ENCODE measurements around the gene PCDHGB6. TPM values are rescaled to one million over a fixed set of nuclear protein-coding genes. Genes with fewer than 3 reads are reported as not detected.

PCDHGB6 gene
- total RNA-seq, 1 experiment from 2014 or later = 0.22 TPM

- Histone ChIP-seq H3K4me2 (ENCODE audit: low read length) (no peak overlapping the region), H3K27ac (ENCODE audit: low read depth, low read length) (no peak overlapping the region), H3K9ac (ENCODE audit: low read length) (no peak overlapping the region), H3K27me3 (ENCODE audit: insufficient read depth, low read length) (no peaks in the 10 kb centered on the region), H2AFZ (ENCODE audit: low read depth, low read length, poor library complexity, severe bottlenecking) (no peak overlapping the region), H4K20me1 (ENCODE audit: insufficient read depth) (no peaks in the 10 kb centered on the region), H3K36me3 (ENCODE audit: control insufficient read depth in 1 of 2, insufficient read depth in 2 of 2, low read length in 2 of 2) (no peaks in the 10 kb centered on the region), H3K9me3 (ENCODE audit: control insufficient read depth in 1 of 2, insufficient read depth in 1 of 2, low read depth in 1 of 2, low read length in 2 of 2) (peaks cover 5 to 6% of the 10 kb centered on the region in 2 experiments; a peak in 2 of 4 replicates), H3K79me2 (ENCODE audit: insufficient read depth, low read length) (no peaks in the 10 kb centered on the region), H3K4me3 (replicated peaks in 1 of 2; ENCODE audit: low read depth in 1 of 2, low read length in 2 of 2) (no peak overlapping the region), H3K9me2 (ENCODE audit: insufficient read depth) (no peaks in the 10 kb centered on the region), H3K4me1 (ENCODE audit: control insufficient read depth in 1 of 2, insufficient read depth in 2 of 2, low read length in 2 of 2) (no peaks in the 10 kb centered on the region)
- intact Hi-C loops (cut with micrococcal nuclease) = no loop called here
- no peak for TF ChIP-seq ATF3 (IDR thresholded peaks at IDR 0.05)
- TF ChIP-seq JUND (IDR thresholded peaks at IDR 0.05) = no peak
- no peak for TF ChIP-seq CEBPB (IDR thresholded peaks at IDR 0.05; ENCODE audit: low read depth)
- no peak for TF ChIP-seq POLR2A (IDR thresholded peaks at IDR 0.05; ENCODE audit: borderline replicate concordance, extremely low read depth, insufficient read depth, insufficient read length)
- TF ChIP-seq REST (IDR thresholded peaks at IDR 0.05; ENCODE audit: low read depth) = no peak
- CTCF ChIA-PET = interaction anchor here (0.8 to 1.1 kb wide), 2 partner anchors 53 to 203 kb away, joined by 3 to 6 read pairs; partner anchors contain the start of gene PCDHGA10
- DNase-seq (ENCODE audit: low read depth, low spot score) = no peak
- no peak for ATAC-seq
- POLR2A ChIA-PET = no interaction called here
- RAD21 ChIA-PET (ENCODE audit: low non-redundant PET in 1 of 2, low total read pairs in 2 of 2, uncharacterized antibody in 2 of 2, unreplicated experiment in 2 of 2) = no interaction called here
- no TSS peak for BruUV-seq (replicated peaks)
Measured at GRCh38 chr5:141360685-141361084, 47.1 kb upstream of the PCDHGB6 start.

GRCh38 chr5:141362719-141363118 lies 45.1 kb upstream of the PCDHGB6 start:
- Histone ChIP-seq H3K27ac (ENCODE audit: low read depth, low read length) (no peak overlapping the region), H4K20me1 (ENCODE audit: insufficient read depth) (no peaks in the 10 kb centered on the region), H3K9me2 (ENCODE audit: insufficient read depth) (no peaks in the 10 kb centered on the region), H3K36me3 (ENCODE audit: control insufficient read depth in 1 of 2, insufficient read depth in 2 of 2, low read length in 2 of 2) (no peaks in the 10 kb centered on the region), H3K4me1 (ENCODE audit: control insufficient read depth in 1 of 2, insufficient read depth in 2 of 2, low read length in 2 of 2) (no peaks in the 10 kb centered on the region), H3K79me2 (ENCODE audit: insufficient read depth, low read length) (no peaks in the 10 kb centered on the region), H3K9ac (ENCODE audit: low read length) (no peak overlapping the region), H3K27me3 (ENCODE audit: insufficient read depth, low read length) (no peaks in the 10 kb centered on the region), H3K4me2 (ENCODE audit: low read length) (no peak overlapping the region), H2AFZ (ENCODE audit: low read depth, low read length, poor library complexity, severe bottlenecking) (no peak overlapping the region), H3K4me3 (replicated peaks in 1 of 2; ENCODE audit: low read depth in 1 of 2, low read length in 2 of 2) (no peak overlapping the region), H3K9me3 (ENCODE audit: control insufficient read depth in 1 of 2, insufficient read depth in 1 of 2, low read depth in 1 of 2, low read length in 2 of 2) (peaks cover 5 to 6% of the 10 kb centered on the region in 2 experiments; a peak in 2 of 4 replicates)
- ATAC-seq = no peak
- intact Hi-C loops (cut with micrococcal nuclease) = no loop called here
- RAD21 ChIA-PET (ENCODE audit: low non-redundant PET in 1 of 2, low total read pairs in 2 of 2, uncharacterized antibody in 2 of 2, unreplicated experiment in 2 of 2) = no interaction called here
- CTCF ChIA-PET = no interaction called here
- no TSS peak for BruUV-seq (replicated peaks)
- POLR2A ChIA-PET = no interaction called here
- DNase-seq (ENCODE audit: low read depth, low spot score) = no peak
- TF ChIP-seq ELF1 (IDR thresholded peaks at IDR 0.05; ENCODE audit: borderline replicate concordance, low read depth) = no peak
- TF ChIP-seq SIN3A (IDR thresholded peaks at IDR 0.05; ENCODE audit: low read depth) = no peak
- TF ChIP-seq CEBPB (IDR thresholded peaks at IDR 0.05; ENCODE audit: low read depth) = no peak
- no peak for TF ChIP-seq TCF7L2 (IDR thresholded peaks at IDR 0.05; ENCODE audit: borderline replicate concordance, extremely low read depth, insufficient read depth, insufficient read length)
- TF ChIP-seq ATF3 (IDR thresholded peaks at IDR 0.05) = no peak
- no peak for TF ChIP-seq YY1 (IDR thresholded peaks at IDR 0.05; ENCODE audit: extremely low read depth, insufficient replicate concordance, low read depth, low read length)
- TF ChIP-seq CBX3 (IDR thresholded peaks at IDR 0.05; ENCODE audit: low read depth) = no peak
- TF ChIP-seq ZNF274 (IDR thresholded peaks at IDR 0.05; ENCODE audit: low read depth, low read length) = no peak
- no peak for TF ChIP-seq SP1 (IDR thresholded peaks at IDR 0.05; ENCODE audit: low read depth)
- TF ChIP-seq ZBTB33 (IDR thresholded peaks at IDR 0.05; ENCODE audit: extremely low read depth, insufficient replicate concordance, low read length) = no peak
- TF ChIP-seq POLR2AphosphoS5 (IDR thresholded peaks at IDR 0.05; ENCODE audit: low read depth, low read length) = no peak

All from HCT116 (cell line).